HG03442 (cell line): ENCODE measurements around the gene HHIPL2.
"Not testable (repeated sequence)": the region's sequence is repeated elsewhere in the genome, so short reads cannot be mapped to it uniquely, and the experiment has no call there.

Experiments
- ATAC-seq: cut with Tn5 transposase; IDR thresholded peaks from one replicate; pipeline ENCODE4 v1.9.1; 2021; ENCODE audit warnings: mild to moderate bottlenecking, moderate library complexity; ENCODE audit not compliant: unreplicated experiment

Gene HHIPL2

DNA sequence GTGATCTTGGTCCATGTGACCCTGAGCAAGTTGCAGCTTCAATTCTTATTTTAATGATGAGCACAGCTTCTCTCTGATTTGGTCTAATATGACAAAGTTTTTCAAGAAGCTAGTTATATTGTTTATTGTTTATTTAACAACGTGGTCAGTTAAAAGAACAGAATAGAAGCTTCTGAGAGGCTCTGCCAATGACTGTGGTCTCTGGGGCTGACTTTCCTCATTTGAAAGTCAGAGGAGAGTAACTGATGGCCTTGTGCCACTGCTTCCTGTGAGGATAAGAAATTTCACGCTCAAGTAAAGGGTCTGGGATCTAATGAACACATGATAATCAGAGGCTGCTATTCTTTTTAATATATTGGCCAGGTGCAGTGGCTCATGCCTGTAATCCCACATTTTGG is 7.3 kb downstream of the HHIPL2 start:
- no peak for ATAC-seq

DNA sequence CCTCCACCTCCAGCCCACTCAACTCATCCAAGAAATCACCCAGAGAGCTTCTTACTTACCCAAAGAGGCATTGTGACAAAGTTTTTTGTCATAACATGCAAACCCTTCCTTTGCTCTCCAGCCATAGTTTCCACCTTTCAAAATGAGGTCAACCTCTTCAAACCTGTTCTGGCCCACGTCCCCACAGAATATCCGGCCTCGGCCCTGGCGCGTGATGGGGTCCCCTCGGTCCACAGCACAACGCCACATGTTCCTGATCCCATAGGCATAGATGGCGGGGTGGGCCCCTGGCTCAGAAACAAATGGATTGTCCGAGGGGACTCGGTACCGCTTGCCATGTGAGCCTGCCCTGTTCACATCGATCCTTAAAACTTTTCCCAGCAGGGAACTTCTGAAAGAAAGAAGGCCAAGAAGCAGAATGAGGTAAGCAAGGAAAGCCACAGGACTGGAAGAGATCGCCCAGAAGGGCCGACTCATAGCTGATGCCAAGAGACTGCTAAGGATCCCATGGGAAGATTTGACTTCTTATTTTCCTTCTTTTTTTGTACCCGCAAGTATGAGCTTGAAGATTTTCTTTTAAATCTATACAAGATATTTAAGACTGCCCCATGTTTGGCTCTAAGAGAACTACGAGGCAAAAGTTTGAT is 7.8 kb downstream of the HHIPL2 start:
- no peak for ATAC-seq

DNA sequence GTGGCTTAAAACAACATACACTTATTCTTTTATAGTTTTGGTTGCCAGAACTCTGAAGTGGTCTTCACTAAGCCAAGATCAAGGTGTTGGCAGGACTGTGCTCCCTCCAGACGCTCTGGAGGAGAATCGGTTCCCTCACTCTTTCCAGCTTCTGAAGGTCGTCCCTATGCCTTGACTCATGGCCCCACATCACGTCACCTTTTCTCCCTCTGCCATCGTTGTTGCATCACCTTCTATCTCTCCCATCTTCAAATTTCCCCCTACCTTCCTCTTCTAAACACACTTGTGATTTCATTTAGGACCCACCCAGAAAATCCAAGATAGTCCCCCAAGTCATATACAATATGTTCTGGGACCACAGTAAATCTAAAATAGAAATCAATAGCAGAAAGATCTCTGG is 12.4 kb downstream of the HHIPL2 start:
- ATAC-seq: no peak

DNA sequence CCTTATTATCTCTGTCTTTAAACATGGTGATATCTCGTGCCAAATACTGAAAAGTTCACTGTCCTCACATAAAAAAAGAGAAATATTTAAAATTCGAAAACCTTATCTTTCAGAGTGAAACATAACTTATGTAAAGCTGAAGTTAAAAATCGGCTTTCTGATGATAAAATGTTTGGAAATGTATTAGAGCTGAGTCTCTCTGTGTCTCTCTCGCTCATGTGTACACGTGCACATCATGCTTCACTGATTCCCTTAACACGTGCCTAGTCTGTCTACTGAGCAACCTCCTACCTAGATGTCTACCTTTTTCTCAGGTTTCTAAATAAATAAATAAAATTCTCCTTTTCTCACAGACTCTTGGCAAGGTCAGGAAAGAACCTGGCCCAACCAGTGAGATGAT is 17.1 kb downstream of the HHIPL2 start:
- ATAC-seq: no peak

DNA sequence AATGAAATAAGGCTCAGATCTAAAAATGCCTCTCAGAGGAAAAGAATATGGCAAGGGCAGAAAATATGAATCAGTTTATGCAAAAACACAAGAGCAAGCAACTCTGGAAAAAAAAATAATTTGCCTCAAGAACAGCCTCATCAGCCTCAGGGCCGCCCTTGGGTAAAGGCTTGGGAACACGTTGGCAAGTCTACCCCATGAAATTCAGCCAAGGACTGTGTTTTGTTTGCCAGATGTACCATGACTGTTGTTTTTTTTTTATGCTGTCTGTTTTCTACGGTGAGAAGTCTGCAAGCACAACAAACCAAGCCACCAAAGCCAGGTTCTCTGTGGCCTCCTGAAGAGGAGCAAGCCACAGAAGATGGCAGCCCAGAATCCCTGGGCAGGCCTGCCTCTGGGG is 18.0 kb downstream of the HHIPL2 start:
- ATAC-seq: no peak

DNA sequence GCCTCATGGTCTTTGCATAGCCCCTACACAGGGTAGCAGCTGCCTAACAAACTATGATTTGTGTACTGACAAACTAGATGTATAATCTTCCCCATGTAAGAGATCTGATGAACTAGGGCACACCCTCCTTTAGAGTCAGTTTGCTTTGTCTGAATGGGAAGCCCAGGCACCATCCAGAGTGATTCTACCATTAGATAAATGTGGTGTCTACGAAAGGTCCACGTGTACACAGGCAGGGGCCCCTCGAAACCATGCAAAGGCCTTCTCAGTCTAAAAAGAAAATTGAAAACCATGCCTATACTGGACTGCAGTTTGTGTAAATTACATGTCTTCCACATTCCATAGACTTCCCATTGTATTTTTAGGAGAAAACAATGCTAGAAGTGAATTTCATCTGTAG is 18.7 kb downstream of the HHIPL2 start:
- ATAC-seq: no peak

DNA sequence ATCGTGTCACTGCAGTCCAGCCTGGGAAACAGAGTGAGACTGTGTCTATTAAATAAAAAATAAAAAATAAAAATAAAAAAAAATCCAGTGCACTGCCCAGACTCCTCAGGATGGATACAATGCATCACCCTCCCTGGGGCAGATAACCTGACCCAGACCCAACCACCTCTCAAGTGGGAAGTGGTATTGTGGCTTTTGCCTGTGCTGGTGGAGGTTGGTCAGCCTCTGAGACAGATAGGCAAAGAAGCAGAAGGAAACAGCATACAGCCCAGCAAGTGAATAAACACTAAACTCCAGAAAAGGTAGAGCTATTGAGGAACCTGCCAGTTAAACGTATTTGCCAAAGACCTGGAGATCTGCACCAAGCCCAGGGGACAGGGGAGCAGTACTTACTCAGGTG is 22.0 kb downstream of the HHIPL2 start:
- no peak for ATAC-seq

DNA sequence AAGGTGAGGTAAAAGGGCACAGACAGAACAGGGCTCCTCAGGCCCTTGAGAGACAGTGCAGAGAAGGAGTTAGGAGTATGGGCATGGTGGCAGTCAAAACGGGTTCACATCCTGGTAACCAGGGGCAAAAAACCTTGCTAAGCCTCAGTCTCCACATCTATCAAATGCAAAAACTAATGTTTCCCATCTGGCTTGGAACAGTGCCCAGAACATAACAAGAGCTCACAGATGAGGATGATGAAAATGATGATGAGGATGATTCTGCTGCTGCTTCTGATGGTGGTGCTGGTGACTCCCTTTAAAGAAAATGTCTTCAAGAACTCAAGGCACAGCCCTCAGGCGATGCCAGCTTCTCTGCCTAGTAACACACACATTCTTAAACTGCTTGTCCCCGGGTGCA is 24.1 kb downstream of the HHIPL2 start:
- ATAC-seq: no peak

DNA sequence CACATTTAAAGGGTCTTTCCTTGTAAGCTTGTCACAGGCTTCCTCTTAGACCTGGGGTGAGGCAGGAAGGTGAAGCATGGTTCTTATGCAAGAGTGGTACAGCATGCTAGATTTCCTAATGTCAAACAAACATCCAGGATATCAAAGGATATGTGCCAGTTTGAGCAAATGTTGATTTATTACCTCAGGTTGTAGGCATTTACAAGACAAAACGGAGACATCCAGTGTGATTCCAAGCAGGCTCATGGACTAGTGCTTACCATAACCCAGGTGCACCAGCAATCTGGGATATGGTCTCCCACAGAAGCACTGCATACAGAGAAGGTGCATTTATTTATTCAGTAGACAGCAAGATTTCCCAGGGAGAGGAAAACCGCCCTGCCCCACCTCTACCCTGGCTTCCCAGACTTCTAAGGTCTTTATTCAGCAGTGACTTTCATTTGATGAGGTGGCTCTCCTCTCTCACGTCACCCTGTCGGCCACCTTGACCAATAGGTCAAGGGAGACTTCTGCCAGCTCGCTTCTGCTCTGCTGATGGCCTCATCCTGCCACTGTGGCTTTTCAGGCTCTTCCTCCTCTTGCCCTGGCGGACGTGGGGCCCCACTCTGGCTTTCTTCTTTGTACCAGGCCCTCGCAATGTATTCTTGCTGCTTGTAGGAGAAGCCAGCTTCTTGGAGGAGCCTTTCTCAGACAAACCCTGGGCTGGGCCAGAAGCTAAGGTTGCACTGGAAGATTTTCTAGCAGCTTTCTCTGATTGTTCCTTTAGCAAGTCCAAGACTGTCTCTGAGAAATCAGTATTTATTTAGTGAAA is 25.6 kb downstream of the HHIPL2 start:
- ATAC-seq: no peak

DNA sequence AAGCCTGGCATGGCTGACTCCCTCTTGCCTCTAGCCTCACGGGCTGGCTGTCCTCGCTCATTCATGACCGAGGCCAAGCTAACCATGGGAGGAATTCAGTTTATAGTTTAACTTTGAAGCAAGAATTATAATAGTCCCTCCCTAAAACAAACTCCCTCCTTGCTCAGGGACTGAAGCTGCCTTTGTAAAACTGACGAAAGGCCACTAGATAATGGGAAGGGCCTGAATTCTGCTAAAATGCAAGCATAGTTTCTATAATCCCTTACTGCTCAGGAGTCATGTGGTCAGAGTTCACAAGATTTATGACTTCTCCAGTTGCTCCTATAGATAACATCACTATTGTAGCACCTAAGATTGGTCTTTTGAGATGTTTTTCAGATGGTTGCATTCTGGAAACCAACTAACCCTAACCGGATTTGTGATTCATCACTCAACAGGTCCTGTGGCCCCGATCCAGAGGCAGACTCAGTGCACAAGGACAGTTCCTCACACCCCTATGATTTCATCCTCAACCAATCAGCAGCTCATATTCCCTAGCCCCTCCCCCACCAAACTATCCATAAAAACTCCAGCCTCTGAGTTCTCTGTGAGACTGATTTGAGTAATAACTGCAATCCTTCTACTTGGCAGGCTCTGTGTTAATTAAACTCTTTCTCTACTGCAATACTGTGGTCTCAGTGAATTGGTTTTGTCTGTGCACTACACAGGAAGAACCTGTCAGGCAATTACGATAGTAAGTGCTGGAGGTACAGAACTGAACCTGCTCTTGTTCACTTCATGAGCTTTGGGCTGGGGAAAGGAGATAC is 26.4 kb downstream of the HHIPL2 start:
- ATAC-seq: no peak

DNA sequence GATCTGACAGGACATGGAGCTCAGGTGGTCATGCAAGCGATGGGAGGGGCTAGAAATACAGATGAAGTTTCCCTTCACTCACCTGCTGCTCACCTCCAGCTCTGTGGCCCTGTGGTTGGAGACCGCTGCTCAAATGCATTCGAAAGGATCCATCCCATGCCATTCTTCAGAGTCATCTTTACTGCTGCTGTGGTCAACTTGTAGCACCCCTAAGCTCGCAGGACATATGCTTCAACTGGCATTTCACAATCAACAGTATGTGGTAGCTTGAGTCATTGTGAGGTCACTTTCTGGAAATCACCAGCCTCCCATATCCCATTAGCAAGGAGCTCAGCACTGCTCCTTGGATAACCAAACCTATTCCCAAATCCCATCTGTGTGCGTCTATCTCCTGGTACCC is 58.4 kb downstream of the HHIPL2 start:
- ATAC-seq: not testable (repeated sequence)

DNA sequence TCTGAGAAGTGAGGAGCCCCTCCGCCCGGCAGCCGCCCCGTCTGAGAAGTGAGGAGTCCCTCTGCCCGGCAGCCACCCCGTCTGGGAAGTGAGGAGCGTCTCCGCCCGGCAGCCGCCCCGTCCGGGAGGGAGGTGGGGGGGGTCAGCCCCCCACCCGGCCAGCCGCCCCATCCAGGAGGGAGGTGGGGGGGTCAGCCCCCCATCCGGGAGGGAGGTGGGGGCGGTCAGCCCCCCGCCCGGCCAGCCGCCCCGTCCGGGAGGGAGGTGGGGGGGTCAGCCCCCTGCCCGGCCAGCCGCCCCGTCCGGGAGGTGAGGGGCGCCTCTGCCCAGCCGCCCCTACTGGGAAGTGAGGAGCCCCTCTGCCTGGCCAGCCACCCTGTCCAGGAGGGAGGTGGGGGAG is 60.1 kb downstream of the HHIPL2 start:
- ATAC-seq: not testable (repeated sequence)

DNA sequence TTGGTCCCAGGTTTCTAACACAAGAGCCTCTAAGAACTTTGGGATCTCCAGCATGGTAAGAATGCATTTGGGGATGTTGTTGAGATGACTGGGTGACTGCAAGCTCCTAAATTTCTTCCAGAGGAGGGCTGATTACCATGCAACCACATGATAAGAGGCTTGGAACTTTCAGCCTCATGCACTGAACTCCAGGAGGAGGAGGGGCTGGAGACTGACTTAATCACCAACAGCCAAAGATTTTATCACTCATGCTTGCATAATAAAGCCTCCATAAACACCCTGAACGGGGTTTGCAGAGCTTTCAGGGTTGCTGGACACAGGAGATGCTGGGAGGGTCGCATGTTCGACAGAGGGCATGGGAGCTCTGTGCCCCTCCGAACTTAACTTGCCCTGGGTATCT is 63.9 kb downstream of the HHIPL2 start:
- not testable (repeated sequence) for ATAC-seq

DNA sequence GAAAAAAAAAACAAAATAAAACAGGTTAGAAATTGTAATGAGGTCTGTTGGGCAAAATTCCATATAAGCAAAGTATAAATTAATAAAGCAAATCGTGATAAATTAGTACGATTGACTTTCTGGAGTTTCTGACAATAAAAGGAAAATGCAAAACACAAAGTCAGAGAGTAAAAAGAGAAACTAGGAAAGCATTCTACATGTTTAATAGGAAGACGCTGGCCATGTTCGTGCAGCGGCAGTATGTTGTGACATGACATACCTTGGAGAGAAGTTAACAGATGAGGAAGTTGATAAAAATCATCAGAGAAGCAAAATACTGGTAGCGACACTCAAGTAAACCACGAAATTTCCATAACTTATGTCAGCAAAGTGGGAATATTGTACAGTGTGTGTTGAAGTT is 68.3 kb downstream of the HHIPL2 start:
- ATAC-seq: not testable (repeated sequence)

DNA sequence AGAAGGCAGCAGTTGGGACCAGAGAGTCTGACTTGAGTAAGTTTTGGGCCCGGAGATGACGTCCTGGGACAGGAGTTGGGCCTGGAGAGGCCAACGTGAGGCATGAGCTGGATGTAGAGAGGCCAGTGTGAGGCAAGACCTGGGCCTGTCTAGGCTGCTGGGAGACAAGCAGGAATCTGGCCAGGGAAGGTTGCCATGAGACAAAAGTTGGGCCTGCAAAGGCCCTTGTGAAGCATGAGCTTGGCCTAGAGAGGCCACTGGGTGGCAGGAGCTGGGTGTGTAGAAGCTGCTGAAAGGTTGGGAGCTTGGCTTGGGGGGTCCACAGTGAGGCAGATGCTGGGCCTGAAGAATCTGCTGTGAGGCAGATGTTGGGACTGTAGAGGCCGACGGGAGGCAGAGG is 71.5 kb downstream of the HHIPL2 start:
- not testable (repeated sequence) for ATAC-seq

DNA sequence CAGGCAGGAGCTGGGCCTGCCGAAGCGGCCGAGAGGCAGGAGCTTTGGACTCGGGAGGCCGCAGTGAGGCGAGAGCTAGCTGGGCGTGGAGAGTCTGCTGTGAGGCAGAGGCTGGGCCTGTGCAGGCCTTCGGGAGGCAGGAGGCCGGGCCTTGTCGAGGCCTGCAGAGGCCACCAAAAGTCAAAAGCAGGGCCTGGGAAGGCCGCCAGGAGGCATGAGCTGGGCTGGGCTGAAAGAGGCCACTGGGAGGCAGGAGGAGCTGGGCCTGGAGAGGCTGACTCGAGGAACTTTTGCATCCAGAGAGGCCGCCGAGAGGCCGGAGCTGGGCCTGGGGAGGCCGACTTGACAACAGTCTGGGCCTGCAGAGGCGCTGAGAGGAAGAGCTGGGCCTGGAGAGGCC is 74.2 kb downstream of the HHIPL2 start:
- not testable (repeated sequence) for ATAC-seq

DNA sequence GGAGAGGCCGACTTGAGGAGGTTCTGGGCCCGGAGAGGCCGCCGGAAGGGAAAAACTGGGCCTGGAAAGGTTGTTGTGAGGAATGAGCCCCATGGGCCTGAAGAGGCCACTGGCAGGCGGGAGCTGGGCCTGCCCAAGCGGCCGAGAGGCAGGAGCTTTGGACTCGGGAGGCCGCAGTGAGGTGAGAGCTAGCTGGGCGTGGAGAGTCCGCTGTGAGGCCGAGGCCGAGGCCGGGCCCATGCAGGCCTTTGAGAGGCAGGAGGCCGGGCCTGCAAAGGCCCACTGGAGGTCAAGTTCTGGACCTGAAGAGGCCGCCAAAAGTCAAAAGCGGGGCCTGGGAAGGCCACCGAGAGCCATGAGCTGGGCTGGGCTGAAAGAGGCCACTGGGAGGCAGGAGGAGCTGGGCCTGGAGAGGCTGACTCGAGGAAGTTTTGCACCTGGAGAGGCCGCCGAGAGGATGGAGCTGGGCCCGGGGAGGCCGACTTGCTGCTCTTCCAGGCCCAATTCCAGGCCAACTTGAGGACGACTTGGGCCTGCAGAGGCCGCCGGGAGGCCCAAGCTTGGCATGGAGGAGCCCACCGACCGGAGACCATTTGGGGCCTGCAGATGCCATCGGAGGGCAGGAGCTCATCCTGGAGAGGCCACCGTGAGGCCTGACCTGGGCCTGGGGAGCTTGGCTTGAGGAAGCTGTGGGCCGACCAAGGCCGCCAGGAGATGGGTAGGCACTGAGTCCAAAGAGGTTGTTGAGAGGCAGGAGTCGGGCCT is 74.9 kb downstream of the HHIPL2 start:
- ATAC-seq: not testable (repeated sequence)
